ENCODE measurements around the gene COL2A1. TPM values are rescaled to one million over a fixed set of nuclear protein-coding genes. Genes with fewer than 3 reads are reported as not detected.

Gene COL2A1
- total RNA-seq, 1 experiment from 2014 or later = 201 TPM

GRCh38 chr12:48034835-48035805 lies 30.8 kb upstream of the COL2A1 start:
- H3K27me3 Mint-ChIP-seq (ENCODE audit: insufficient read depth, unreplicated experiment) = no peaks in the 10 kb centered on the region
- Histone ChIP-seq H3K27me3 (replicated peaks; ENCODE audit: control insufficient read depth, insufficient read depth, low read length) (no peaks in the 10 kb centered on the region), H3K4me1 (peaks cover 44% of the 10 kb centered on the region), H3K9me3 (no peaks in the 10 kb centered on the region), H3K36me3 (ENCODE audit: control insufficient read depth, insufficient read depth, low read length) (no peaks in the 10 kb centered on the region), H3K4me3 (ENCODE audit: low read depth, low read length) (no peak overlapping the region)
- no peak for TF ChIP-seq CTCF (IDR thresholded peaks at IDR 0.05; ENCODE audit: insufficient read depth in 1 of 2, low read depth in 1 of 2, low read length in 1 of 2, severe bottlenecking in 1 of 2, unreplicated experiment in 1 of 2)
- ChIA-PET POLR2A (no interaction called here), CTCF (interaction anchor here (0.9 kb wide), 1 partner anchor 12 kb away, joined by 3 read pairs; no protein-coding TSS in a partner anchor)
- peaks cover 9% of the 10 kb centered on the region for H3K36me3 Mint-ChIP-seq (ENCODE audit: insufficient read depth, unreplicated experiment)
- no TSS peak for BruUV-seq (replicated peaks)
- intact Hi-C loops (cut with micrococcal nuclease; ENCODE audit: unreplicated experiment) = no loop called here
- H3K4me1 Mint-ChIP-seq (ENCODE audit: low read depth, unreplicated experiment) = peaks cover 48% of the 10 kb centered on the region
- H3K27ac Mint-ChIP-seq (ENCODE audit: unreplicated experiment) = no peak overlapping the region
- H3K9me3 Mint-ChIP-seq (ENCODE audit: unreplicated experiment) = no peaks in the 10 kb centered on the region
- DNase-seq = no peak
- H3K4me3 Mint-ChIP-seq (ENCODE audit: unreplicated experiment) = no peak overlapping the region

DNA sequence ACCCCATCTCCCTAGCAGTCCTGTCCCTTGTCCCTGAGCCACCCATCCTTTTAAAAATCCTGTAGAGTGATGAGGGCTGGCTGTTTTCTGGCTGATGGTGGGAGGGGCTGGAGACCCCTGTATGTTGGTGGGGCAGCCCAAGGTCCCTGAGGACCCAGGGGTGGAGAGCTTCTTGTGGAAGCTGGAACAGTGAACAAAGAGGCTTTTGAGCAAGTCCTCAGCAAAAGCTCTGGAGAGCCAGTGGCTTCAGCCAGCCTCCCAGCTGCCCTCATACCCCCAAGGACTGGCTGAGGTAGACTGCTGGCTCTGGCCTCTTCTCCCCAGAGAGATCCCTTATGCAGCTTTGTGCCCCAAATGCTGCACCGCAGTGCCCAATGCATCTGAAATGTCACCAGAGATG lies 29.2 kb upstream of the COL2A1 start:
- Histone ChIP-seq H3K27me3 (replicated peaks; ENCODE audit: control insufficient read depth, insufficient read depth, low read length) (no peaks in the 10 kb centered on the region), H3K9me3 (no peaks in the 10 kb centered on the region), H3K36me3 (ENCODE audit: control insufficient read depth, insufficient read depth, low read length) (no peaks in the 10 kb centered on the region), H3K4me3 (ENCODE audit: low read depth, low read length) (no peak overlapping the region), H3K4me1 (peaks cover 46% of the 10 kb centered on the region)
- intact Hi-C loops (cut with micrococcal nuclease; ENCODE audit: unreplicated experiment) = no loop called here
- Mint-ChIP-seq H3K27me3 (ENCODE audit: insufficient read depth, unreplicated experiment) (no peaks in the 10 kb centered on the region), H3K36me3 (ENCODE audit: insufficient read depth, unreplicated experiment) (peaks cover 9% of the 10 kb centered on the region), H3K4me3 (ENCODE audit: unreplicated experiment) (no peak overlapping the region), H3K4me1 (ENCODE audit: low read depth, unreplicated experiment) (peaks cover 41% of the 10 kb centered on the region), H3K27ac (ENCODE audit: unreplicated experiment) (no peak overlapping the region), H3K9me3 (ENCODE audit: unreplicated experiment) (no peaks in the 10 kb centered on the region)
- no peak for DNase-seq
- TF ChIP-seq CTCF (IDR thresholded peaks at IDR 0.05; ENCODE audit: insufficient read depth in 1 of 2, low read depth in 1 of 2, low read length in 1 of 2, severe bottlenecking in 1 of 2, unreplicated experiment in 1 of 2) = no peak
- CTCF ChIA-PET = no interaction called here
- no TSS peak for BruUV-seq (replicated peaks)
- POLR2A ChIA-PET = interaction anchor here (0.5 kb wide), 1 partner anchor 31 kb away, joined by 5 read pairs; no protein-coding TSS in a partner anchor

DNA sequence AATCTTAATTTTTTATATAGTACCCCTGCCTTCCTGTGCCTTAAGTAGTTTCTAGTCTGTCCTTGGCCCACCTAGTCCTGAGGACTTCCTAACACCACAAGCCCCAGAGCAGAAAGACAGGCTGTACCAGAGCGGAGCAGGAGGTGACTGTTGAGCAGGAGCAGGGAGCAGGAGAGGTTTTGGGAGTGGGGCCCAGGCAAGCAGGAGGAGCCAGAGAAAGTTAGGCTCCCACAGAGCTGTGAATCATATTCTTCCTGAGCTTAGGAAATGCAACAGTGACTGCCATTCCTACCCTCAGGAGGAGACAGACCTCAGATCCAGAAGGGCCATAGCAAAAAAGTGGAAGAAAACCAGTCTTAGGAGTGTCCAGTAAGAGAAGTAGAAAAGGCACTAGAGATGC lies 28.3 kb upstream of the COL2A1 start:
- Mint-ChIP-seq H3K36me3 (ENCODE audit: insufficient read depth, unreplicated experiment) (peaks cover 3% of the 10 kb centered on the region), H3K4me3 (ENCODE audit: unreplicated experiment) (no peak overlapping the region), H3K9me3 (ENCODE audit: unreplicated experiment) (no peaks in the 10 kb centered on the region), H3K27me3 (ENCODE audit: insufficient read depth, unreplicated experiment) (no peaks in the 10 kb centered on the region), H3K4me1 (ENCODE audit: low read depth, unreplicated experiment) (peaks cover 35% of the 10 kb centered on the region), H3K27ac (ENCODE audit: unreplicated experiment) (no peak overlapping the region)
- peaks cover 46% of the 10 kb centered on the region for H3K4me1 ChIP-seq
- no peaks in the 10 kb centered on the region for H3K27me3 ChIP-seq (replicated peaks; ENCODE audit: control insufficient read depth, insufficient read depth, low read length)
- ChIA-PET POLR2A (interaction anchor here (0.5 kb wide), 1 partner anchor 30 kb away, joined by 5 read pairs; no protein-coding TSS in a partner anchor), CTCF (interaction anchor here (1.0 kb wide), 1 partner anchor 30 kb away, joined by 3 read pairs; no protein-coding TSS in a partner anchor)
- TF ChIP-seq CTCF (IDR thresholded peaks at IDR 0.05; ENCODE audit: insufficient read depth in 1 of 2, low read depth in 1 of 2, low read length in 1 of 2, severe bottlenecking in 1 of 2, unreplicated experiment in 1 of 2) = no peak
- no peaks in the 10 kb centered on the region for H3K36me3 ChIP-seq (ENCODE audit: control insufficient read depth, insufficient read depth, low read length)
- no peaks in the 10 kb centered on the region for H3K9me3 ChIP-seq
- H3K4me3 ChIP-seq (ENCODE audit: low read depth, low read length) = no peak overlapping the region
- DNase-seq = no peak
- BruUV-seq (replicated peaks) = no TSS peak
- intact Hi-C loops (cut with micrococcal nuclease; ENCODE audit: unreplicated experiment) = no loop called here
